Measurements from ENCODE around the gene NEK6.

Gene NEK6

GRCh38 chr9:124384846-124385245 is 127.1 kb downstream of the NEK6 start:
- no peak for DNase-seq

DNA sequence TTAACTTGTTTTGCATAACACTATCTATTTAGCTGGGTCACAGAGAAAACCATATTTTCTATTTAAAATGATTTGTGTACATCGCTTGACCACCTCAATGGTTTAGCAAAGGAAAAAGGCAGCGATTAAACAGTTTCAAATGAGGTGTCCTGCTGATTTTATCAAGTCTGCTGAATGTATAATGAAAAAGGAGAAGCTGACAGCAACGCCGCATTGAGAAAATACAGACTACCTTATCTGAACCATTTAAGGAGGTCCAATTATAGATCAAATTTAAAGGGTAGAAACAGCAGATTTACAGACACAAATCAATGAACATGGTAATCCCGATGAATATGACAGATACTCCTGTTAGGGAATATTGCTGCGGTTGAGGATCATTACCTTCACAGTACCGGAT is 127.9 kb downstream of the NEK6 start:
- no peak for DNase-seq

DNA sequence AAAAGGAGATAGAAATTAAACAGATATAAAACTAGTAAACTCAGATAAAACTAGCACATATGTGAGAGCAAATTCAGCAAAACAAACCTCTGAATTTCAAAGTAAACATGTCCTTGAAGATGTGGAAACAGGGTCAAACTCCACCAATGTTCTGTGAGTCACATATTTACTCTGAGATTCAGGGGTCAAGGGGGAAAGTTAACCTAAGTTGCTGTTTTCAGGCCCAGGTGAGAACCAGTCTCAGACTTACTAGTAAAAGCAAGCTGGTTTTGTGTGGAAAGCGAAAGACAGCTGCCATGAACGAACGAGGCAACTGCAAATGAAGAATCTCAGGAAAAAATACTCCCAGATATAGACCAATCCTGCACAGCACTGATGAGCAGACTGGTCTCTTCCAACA is 128.5 kb downstream of the NEK6 start:
- no peak for DNase-seq

- no peak for DNase-seq
These were observed 130.7 kb downstream of the NEK6 start for GRCh38 chr9:124388275-124389048.

DNA sequence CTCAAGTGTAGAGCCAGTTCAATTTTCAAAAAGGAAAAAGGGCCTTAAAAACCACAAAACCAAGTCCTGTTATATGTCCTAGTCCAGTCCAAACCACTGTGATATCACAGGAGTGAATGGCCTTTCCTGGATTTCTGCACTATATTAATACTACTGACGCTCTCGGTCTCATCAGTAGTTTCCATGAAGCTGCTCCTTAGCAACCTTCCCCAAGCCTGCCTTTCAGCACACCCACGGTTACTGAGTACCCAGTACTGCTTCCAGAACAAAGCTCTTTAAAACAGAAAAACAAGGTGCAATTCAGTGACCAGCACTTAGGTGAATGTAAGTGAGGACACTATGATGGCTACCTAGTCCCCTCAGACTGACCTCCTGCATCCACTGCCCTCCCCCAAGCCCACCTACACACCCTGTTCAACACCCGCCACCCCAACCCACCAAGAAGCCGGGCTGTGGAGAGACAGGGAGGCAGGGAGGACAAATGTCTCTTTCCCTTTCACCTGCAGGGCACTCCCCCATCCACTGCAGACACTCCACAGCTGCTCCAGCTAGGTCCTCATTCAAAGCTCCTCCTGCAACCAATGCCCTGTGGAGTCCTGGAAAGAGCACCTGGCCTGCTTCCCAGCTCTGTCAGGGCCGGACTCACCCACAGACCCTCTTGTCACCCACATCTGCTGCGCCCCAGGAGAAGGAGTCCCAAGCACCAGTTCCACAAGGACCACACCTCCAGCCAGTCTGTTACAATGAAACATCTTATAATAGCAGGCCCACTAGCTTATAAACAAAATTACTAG is 131.6 kb downstream of the NEK6 start:
- no peak for DNase-seq

- no peak for DNase-seq
These were observed 133.3 kb downstream of the NEK6 start for GRCh38 chr9:124390794-124391658.

- no peak for DNase-seq
These were observed 134.6 kb downstream of the NEK6 start for GRCh38 chr9:124392254-124392870.

- DNase-seq = no peak
These were observed 135.2 kb downstream of the NEK6 start for GRCh38 chr9:124392871-124393460.

GRCh38 chr9:124394167-124394566 is 136.4 kb downstream of the NEK6 start:
- no peak for DNase-seq

DNA sequence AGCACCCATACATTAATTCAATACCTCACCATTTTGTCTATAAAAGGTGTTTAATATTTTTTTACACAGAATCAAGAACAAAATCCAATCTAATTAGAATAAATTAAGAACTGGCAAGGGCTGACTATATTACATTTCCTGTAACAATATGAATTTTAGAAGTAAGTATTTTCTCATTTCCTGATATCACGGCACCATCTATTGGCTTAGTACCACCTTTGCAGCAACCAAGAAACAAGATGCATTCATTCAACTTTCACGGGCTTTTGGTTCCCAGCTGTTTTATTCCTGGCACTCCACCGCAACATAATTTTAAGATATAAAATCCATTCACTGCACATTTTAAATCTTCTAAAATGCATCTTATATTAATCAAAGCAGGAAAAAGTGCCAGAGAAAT is 136.8 kb downstream of the NEK6 start:
- DNase-seq = no peak

- DNase-seq = no peak
These were observed 138.1 kb downstream of the NEK6 start for GRCh38 chr9:124395826-124396225.

DNA sequence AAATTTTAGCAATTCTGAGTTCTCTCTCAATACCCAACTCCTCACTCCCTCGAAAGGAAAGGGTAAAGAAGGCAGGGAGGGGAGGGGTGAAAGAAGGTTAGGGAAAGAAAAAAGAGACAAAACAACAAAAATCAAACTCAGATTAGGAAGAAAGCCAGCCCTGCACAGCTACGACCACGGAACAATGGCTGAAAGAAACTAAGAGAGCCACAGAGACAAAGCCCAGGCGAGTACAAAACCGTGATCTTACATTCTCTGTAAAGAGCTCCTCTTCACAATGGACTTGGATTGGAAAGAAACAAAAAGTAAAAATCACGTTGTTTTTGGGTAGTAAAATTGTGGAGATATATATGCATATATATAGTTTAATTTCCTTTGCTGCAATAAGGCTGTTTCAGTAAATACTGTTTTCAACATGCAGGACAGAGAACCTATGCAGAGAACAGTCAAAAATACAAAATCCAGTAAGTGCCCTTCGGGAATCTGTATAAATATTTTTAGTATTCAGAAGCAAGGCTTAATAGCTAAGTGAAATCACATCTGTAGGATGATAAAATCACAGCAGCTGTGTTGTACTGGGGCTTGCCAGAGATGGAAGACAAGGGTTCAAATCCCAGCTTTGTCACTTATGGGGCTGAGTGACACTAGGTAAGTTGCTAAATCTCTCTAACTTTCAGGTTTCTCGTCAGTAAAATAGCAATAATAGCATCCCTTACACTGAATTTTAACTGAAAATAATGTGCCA is 140.6 kb downstream of the NEK6 start:
- no peak for DNase-seq

DNA sequence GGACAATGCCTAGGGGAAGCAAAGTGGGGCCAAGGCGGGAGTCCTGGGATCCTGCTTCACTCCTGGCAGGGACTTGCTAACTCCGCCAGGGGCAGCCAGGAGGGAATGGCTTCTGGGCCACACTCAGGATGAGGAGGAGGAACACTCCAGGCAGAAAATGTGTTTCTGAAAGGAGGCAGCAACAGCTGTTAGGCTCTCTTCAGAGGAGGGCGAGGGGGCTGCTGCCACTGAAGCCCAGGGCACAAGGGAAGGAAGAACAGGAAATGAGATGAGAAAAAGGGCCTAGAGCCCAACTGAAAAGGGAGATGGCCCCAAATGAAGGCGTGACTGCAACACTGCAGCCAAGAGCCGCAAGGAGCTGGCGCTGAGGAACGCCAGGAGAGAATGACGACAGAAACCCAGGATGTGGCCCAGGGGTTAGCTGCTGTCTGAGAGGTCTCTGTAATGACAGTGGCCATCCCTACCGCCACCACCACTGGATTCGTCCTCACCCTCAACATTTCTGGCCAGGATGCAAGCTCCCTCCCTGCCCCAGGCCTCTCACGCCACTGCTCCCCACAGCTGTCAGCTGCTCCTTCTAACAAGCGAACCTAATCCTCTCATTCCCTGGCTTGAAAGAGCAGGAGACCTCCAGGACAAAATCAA is 141.7 kb downstream of the NEK6 start:
- DNase-seq = no peak

GRCh38 chr9:124399968-124400940 is 142.5 kb downstream of the NEK6 start:
- no peak for DNase-seq
